Measurements from ENCODE around the gene SPATA3.

DNA sequence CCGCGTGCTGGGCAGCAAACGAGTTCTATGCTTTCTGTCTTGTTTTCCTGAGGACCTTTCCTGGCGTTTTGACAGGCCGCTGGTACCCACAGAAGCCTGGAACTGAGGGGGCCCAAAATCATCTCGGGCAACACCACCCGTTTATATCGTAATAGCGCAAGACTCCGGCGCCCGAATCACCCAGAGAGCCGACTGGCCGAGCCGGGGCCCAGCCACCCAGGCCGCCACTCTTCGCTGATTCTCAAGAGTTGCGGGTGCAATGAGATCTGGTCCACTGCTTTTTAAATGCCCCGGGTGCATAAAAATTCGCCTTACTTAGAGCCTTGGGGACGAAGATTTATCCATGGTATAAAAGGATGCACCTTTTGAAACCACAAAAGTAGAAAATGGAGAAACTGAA lies 6.2 kb upstream of the SPATA3 start:
- TF ChIP-seq, protein P1, sequence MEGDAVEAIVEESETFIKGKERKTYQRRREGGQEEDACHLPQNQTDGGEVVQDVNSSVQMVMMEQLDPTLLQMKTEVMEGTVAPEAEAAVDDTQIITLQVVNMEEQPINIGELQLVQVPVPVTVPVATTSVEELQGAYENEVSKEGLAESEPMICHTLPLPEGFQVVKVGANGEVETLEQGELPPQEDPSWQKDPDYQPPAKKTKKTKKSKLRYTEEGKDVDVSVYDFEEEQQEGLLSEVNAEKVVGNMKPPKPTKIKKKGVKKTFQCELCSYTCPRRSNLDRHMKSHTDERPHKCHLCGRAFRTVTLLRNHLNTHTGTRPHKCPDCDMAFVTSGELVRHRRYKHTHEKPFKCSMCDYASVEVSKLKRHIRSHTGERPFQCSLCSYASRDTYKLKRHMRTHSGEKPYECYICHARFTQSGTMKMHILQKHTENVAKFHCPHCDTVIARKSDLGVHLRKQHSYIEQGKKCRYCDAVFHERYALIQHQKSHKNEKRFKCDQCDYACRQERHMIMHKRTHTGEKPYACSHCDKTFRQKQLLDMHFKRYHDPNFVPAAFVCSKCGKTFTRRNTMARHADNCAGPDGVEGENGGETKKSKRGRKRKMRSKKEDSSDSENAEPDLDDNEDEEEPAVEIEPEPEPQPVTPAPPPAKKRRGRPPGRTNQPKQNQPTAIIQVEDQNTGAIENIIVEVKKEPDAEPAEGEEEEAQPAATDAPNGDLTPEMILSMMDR (IDR thresholded peaks at IDR 0.05; ENCODE audit: insufficient read depth, low read length, poor library complexity, severe bottlenecking): no peak
- TF ChIP-seq EZH2phosphoT487 (conservative IDR thresholded peaks at IDR 0.05; ENCODE audit: low read length): no peak

Measured in SU-DHL-6 (cell line).